HG02642 (cell line): ENCODE data around the gene RFPL3.
"Not testable (repeated sequence)": the region's sequence is repeated elsewhere in the genome, so short reads cannot be mapped to it uniquely, and the experiment has no call there.

Source experiments
- ATAC-seq: cut with Tn5 transposase; IDR thresholded peaks from one replicate; pipeline ENCODE4 v1.9.1; 2021; ENCODE audit warnings: mild to moderate bottlenecking; ENCODE audit not compliant: unreplicated experiment, poor library complexity

Gene RFPL3

DNA sequence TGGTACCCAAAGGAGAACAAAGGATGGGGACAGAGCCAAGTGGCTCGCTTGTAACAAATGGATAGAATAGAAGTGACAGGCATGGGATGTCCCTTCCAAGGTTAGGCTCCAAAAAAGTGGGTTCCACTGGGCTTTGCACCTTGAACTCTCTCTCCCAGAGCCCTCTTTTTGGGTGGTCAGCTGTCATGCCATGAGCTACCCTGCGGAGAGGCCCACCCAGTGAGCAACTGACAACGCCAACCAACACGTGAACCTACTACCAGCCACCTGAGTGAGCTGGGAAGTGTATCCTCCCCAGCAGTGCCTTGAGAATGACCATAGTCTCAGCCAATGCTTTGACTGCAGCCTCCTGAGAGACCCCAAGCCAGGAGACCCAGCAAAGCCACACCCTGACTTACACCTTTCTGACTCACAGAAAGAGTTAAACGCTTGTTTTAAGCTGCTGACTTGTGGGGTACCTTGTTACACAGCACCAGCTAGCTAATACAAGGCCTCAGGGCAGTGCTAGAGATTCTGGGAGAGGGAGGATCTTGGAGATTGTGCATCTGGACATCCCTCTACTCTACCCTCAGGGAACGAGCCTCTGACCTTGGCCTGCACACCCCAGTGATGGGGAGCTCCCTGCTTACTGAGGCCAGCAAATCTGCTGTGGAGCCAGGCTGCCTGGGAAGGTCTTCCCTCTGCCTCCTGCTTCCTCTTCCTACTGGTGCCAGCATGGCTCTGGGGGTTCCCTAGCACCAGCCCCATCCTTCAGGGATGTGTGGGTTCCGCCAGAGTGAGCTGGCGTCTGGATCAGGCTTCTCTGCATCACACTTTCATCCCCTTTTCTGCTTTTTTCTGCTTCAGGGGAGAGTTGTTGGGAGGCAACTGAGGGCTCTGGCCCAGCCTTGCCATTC, 29.1 kb upstream of the RFPL3 start:
- ATAC-seq: no peak

DNA sequence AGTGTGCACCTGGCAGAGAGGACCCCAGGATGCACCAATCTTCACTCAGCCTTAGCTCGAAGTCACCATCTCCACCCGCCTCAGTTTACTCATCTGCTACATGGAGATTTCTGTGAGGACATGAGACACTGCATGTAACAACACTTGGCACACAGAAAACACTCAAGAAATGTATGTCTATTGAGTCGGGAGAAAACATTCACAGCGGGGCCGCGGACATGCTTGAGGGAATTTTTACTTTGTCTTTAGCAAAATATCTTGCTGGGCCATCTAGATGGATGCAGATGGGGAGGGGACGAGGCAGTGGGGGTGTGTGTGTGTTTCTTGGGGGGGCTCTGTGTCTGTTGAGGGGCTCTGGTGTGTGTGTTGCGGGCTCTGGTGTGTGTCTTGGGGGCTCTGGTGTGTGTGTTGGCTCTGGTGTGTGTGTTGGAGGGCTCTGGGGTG, 28.4 kb upstream of the RFPL3 start:
- ATAC-seq: no peak

DNA sequence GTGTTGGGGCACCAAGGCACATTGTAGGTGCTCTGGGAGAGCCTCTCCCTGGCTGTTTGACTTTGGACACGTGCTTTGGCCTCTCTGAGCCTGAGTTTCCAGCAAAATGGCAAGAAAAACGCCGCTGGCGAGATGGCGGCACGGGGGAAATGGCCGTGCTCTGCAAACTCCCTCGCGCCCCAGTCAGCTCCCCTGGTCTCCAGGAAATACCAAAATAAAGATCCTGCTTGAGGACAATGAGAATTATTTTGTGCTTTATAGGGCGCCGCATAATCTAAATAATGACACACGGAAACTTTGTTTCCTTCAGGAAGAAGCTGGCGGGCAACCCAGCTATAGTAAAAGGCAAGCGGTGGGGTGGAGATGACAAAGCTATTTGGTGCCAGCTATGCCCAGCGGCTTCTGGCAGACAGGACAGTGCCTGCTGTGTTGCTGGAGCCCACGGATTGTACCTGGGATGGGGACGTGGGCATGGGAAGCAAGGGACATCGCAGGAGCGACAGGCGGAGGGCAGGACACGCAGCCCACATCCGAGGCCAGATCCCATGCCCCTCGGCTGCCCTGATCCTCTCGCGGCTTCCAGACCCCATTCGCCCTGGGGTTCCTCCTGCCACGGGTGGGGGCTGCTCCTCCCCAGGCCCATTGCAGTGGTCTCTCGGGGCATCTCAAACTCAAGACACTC, 26.3 kb upstream of the RFPL3 start:
- no peak for ATAC-seq

DNA sequence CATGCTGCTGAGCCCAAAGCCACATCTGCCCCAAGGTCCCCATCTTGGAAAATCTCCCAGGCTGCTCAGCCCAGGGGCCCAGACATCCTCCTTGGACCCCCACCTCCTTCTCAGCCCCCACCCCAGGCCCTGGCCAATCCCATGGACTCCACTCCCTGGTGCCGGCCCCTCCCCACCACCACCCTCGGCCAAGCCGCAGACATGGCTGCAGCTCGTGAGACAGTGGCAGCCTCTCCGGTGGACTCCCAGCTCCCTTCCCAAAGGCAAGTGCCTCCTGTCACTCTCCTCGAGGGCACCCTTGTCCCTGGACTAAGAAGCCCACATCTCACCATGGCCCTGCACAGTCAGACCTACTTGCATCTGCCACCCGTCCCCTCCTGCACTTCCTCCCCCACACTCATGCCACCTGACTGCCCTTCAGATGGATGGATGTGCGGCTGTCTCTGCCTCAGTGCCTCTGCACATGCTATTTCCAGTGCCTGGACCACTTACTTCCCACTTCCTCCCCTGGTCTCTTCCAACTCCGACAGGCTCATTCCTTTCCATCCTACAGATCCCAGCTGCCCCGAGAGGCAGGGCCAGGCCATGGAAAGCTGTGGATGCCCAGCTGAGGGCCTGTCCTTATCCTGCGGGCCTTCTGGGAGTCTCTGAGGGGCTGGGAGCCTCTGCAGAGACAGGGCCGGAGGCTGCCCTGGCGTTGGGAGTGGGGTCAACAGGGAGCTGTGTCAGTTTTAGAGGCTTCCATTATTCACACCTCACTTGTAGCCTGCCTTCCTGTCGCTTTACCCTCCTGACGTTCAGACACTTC, 25.5 kb upstream of the RFPL3 start:
- ATAC-seq: no peak

DNA sequence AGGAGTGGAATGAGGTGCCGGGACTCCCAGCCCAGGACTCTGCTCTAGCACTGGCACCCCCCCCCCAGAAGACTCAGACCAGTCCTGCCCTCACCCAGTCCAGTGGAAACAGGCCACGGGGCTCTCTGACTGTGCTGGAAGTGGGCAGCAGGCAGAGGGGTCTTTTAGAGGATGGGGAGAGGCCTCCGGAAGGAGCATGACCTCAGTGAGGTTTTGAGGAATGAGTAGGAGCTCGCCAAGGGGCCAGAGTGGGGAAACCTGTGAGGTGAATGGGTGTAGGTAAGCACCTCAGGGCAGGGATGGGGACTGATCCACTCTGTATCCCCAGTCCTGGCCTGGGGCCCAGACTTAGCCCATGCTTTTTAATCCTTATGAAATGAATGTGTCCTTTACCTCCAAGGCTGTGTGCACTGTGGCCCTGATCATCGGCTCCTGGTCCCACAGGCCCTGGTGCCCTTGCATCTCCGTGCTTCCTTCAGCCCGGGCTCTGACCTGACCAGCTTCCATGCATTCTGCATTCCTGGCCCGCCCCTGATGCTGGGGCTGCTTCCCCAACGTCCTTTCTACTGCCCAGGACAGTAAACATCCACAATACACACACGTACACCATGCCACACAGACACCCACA, 24.4 kb upstream of the RFPL3 start:
- no peak for ATAC-seq

DNA sequence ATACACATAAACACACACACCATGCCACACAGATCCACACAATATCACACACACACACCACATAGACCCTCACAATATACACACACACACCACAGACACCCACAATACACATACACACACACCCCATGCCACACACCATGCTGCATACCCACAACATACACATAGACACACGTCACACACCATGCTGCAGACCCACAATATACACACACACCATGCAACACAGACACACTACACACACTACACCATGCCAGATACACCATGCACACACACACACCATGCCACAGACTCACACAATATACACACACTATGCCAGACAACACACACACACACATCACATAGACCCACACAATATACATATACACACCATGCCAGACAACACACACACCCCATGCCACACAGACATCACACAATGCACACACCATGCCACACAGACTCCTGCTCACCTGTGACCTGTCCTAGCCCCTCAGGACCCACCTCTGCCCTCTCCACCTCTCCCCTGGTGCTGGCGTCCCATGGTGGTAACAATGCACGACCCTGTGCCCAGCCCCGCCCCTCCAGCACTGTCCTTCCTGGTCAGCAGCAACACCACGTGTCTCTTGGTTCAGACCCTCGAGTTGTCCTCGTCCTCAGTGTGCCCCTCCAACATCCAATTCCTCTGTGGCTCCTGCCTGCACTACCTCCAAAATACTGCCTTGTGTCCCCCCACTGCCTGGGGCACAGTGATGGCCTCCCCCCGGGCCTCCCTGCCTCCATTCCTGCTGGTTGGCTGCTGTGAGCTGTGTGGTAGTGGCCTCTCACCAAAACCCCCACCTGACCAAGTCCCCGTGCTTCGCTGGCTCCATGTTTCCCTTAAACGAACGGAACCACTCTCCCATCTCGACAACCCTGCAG, 23.7 kb upstream of the RFPL3 start:
- no peak for ATAC-seq

DNA sequence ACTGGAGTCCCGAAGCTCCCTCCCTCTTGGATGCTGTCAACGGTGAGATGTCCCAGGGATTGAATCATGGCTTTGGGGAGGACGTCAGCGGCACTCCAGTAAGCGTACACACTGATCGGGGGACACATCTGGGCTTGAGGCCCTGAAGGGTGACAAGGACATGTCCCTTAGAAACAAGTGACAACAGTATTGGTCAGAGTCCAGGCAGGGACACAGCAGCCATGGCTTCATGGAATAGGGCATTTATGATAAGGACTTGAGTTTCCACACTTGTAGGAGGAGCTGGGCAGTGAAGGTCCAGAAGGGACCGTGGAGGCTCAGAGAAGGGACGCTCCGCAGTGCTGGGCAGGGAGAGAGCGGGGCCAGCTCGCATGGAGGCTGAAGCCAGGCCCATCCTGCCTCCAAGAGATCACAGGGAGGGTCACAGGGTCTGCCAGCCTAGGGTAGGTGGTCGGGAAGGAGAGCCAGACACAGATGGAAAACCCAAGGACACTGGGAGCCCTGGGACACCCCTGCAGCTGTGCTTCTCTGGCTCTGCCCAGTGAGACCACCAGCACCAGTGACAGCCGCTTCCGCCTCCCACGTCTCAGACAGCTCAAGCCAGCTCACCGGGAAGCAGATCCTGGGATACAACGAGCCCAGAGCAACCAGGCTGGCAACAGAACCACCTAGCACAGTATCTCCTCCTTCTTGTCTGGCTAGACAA, 22.9 kb upstream of the RFPL3 start:
- no peak for ATAC-seq

DNA sequence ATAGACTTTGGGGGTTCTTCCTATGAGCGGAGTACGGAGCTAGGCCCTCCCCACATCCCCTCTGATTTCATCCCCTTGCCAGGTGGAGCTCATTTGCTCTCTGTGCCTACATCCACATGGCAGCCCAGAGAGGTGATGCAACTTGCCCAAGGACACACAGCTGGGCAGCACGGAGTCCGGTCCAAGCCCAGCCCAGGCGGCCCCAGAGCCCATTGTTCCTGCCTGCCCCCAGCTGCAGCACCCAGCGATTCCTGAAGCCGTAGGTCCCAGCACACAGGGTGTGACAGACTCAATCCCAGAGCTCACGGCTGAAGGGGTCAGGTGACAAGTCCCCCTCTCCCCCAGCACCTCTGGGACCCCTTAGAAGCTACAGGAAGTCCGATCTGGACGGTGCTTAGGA, 22.2 kb upstream of the RFPL3 start:
- ATAC-seq: no peak

DNA sequence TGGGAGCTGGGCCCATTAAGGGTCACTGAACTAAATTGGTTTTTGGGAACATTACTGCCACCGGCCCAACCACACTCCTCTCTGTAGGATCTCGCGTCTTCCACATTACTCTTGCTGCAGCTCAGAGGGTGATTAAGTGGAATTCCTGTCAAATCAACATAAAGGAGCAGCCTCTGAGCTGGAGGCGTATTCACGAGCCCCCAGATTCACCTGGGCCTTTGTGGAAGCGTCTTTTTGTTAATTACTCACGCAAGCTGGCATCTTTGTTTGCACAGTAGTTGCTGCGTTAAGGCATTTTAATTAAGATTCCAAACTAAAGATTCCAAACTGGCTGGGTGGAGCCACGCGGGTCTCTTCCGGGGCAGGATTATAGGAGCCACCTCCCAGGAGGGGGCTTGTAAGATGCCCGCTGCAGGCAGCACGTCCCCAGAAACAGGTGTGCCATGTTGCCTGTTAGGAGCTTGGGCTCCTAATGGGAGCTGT, 21.5 kb upstream of the RFPL3 start:
- ATAC-seq: no peak

DNA sequence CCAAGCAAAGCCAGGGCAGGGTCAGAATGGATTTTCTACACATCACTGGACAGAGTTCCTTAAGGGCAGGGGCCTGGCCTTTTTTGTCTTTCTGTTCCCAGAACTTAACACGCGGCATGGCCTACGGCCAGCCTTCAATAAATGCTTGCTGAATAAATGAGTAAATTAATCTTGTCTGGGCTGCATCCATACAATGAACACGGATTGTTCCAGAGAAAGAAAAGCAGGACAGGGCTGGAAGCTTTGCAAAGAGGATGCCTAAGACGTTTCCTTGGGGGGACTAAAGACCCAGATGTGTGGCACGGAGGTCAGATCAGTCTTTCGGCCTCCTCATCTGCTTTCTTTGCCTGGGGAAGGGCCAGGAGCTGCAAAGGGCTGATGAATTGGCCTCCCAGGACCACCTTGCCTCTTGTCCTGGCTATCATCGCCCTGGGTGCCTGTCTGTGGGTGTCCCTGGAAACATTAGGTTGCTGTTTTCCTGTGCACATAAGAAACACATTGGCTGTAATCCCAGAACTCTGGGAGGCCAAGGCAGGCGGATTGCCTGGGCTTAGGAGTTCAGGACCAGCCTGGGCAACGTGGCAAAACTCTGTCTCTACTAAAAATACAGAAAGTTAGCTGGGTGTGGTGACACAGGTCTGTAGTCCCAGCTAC, 20.8 kb upstream of the RFPL3 start:
- ATAC-seq: no peak

DNA sequence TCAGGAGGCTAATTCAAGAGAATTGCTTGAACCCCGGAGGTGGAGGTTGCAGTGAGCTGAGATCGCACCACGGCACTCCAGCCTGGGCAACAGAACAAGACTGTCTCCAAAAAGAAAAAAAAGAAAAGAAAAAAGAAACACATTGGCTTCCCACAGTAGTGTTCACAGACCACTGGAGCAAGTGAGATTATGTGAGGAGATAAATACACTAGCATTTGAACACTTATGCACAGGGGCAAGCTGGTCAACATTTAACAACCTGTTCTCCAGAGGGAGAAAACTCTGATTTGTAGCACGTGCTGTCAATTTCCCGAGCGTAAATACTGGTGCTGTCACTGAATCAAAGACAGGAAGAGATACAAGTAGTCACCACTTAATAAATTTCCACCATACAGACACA, 20.2 kb upstream of the RFPL3 start:
- ATAC-seq: not testable (repeated sequence)

DNA sequence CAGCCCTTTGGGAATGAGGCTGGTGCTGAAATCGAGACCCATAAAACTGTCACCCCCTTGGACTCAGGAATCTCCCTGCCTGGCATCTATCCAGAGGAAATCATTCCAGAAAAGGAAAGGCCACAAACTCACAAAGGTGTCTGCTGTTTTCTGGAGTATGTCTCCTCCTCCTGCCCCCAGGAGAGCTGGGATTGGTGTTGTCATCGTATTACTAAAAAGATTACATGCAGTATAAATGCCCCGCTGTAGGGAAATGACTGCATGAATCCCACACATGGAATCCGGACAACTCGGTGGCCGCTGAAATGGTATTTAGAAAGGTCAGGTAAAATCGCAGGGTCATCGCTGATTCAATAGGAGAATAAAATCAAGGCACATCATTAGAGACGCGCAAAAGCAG, 18.9 kb upstream of the RFPL3 start:
- ATAC-seq: no peak

DNA sequence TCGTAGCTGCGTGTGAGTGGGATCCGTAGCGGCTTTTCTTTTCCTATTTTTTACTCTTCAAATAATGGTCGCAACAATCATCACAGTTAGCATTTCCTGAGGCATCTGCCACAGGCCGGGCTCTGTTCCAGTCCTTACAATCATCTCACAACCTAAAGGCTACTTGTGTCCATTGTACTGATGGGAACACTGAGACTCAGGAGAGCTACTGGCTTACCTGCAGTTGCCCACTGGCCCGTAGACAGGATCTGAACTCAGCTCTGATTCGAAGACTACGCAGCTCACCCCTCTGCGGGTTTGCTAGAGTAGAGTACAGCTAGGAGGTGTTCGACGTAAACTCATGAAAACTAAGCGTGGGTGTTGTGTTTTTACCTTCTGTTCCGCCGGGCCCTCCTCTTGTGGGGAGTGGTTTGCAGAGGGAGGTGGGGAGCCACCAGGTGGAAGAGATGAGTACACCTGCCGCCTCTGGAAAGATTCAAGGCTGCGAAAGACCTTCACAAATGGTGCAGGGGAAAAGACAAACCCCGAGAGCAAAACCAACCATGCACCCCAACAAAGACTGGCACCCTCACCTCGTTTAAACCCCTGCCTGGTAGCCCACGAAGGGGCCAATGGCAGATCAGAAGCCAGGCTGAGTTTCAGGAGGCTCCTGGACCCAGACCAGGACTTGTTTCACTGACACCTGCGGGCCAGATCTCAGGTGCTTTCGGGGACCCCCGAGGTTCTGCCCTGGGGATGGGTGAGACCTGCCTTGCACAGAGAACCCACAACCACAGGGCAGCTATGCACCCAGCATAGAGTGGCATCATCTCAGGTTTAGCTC, 18.3 kb upstream of the RFPL3 start:
- ATAC-seq: no peak

DNA sequence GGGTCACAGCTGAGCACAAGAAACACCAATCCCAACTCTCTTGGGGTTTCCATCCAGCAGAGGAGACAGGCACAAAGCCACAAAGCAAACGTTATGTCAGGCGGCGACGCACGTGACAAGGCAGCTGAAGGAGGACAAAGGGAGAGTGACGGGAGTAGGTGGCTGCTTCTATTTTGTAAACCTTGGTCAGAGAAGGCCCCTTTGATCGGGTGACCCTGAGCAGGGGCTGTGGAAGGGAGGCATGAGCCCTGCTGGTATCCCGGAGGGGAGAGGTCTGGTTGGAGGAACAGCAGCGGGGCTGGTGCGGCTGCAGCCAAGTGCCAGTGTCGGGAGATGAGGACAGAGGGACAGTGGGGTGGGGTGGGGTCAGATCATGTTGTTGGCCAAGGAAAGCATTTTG, 17.3 kb upstream of the RFPL3 start:
- no peak for ATAC-seq

DNA sequence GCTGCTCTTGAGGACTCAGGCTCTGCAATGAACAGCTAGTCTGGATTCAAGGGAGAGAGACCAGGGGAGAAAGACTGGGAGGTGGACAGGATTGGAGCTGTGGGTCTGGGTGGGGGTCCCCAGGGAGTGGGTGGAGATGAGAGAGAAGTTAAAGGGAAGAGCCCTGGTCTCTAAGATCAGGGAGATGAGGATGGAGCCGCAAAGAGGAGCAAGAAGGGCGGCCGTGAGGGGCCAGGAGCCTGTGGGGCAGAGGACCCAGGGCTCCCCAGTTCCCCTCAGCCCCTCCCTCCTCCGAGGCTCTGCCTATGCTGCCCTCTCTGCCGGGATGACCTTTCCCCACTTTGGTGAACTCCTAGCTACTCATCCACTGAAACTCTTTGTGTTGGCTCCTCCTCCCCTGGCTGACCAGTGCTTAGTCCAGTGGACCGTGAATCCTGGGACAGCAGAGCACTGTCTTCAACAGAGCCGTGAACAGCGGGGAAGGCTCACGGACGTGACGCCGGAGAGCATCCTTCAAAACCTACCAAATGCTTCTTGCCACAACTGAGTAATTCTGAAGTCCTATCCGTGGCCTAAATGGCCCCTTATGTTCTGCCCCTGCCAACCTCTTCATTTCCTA, 16.4 kb upstream of the RFPL3 start:
- no peak for ATAC-seq

DNA sequence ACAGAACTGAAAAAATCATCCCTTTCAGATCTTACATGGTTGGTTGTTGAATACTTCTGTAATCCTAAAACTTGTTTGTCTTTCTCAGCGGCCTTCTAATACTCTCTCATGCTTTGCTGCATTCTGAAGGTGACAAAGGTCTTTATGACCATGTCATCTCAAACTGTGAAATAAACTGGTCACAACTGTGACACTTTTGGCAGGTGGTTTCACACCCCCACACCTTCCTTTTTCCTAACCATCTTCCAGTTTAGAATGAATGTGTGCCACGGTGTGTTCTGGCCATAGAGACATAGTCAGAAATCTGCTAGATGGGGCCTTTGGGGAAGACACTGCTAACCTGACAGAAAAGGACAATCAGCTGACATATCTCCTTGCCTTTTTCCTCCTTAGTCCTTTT, 14.7 kb upstream of the RFPL3 start:
- no peak for ATAC-seq

DNA sequence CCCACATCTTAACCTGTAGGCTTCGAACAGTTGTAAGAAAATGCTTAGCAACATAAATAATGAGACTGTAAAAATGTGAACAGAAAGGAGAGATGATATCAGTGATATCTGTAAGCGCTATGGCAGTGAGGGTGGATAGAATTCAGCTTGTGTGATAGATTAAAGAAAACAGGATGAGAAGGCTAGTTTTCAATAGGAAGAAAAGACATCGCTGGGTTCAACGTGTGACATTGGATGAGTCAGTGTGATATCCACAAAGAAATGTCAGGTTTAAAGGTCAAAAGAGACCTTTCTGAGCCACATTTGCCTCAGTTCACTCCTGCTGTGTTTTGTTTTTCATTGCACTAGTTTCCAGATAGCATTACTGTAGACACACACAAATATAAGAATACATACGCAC, 13.7 kb upstream of the RFPL3 start:
- ATAC-seq: no peak
